ENCODE data around the gene PIGT.

GRCh38 chr20:45459606-45460005, 43.7 kb downstream of the PIGT start:
- TF ChIP-seq CTCF (IDR thresholded peaks at IDR 0.05): no peak
- no peak for TF ChIP-seq POLR2A (IDR thresholded peaks at IDR 0.05)
